Cardiac septum (tissue), 1 donor: ENCODE measurements around the gene HDAC7. TPM values are rescaled to one million over a fixed set of nuclear protein-coding genes. Genes with fewer than 3 reads are reported as not detected.

Experiments
- DNase-seq: peaks from one replicate; pipeline ENCODE4 v3.0.0-alpha.2; 2020; ENCODE audit warnings: low spot score
- intact Hi-C: fragments of 100-400 bp; cut with DNase I; formaldehyde crosslinking; loops from one replicate; pipeline ENCODE4 v1.14.0; 2022
- total RNA-seq: library from RNA; stranded (reverse); fragmentation: NEBNext Ultra II Directional; extraction: Animal tissue kit (Norgen Biotek cat#: 25700); gene quantifications from one replicate; pipeline ENCODE4 v1.2.1, GENCODE V29; 2021
- donor health status: DM: no; HTN: no; CAD: no.

HDAC7 gene
- total RNA-seq, 1 donor from 2014 or later, result 62.7 TPM

DNA sequence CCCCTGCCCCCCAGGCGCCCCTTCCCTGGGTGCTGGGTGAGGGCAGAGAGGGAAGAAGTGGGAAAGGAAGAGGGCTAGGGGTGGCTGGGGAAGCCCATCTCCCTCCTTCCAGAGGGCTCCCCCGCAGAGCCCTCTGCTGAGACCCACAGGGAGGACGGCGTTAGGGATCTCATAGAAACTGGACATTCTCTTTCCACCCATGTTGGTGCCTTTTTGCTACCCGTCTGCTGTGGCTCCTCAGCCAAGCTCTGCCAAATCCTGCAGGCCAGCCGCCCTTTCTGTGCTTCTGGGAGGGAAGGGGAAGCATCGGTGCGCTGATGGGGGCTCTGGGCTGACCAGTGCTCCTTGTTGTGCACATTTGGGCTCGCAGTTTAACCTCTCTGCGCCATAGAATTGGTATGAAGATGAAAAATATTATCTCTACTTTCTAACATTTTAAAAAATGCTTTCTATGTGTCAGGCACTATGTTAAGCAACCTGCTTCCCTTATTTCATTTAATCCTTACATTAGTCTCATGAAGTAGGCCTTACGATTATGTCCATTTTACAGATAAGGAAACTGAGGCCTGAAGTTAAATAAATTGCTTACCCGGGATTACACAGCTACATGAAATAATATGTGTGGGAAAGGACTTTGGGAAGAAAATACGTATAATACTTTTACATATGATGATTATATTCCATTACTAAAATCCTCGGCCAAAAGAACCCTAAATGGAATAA is 45.7 kb downstream of the HDAC7 start:
- no peak for DNase-seq
- intact Hi-C loops, result loop anchor here (5.0 kb wide), 1 partner anchor 122 kb away; no protein-coding TSS in a partner anchor

DNA sequence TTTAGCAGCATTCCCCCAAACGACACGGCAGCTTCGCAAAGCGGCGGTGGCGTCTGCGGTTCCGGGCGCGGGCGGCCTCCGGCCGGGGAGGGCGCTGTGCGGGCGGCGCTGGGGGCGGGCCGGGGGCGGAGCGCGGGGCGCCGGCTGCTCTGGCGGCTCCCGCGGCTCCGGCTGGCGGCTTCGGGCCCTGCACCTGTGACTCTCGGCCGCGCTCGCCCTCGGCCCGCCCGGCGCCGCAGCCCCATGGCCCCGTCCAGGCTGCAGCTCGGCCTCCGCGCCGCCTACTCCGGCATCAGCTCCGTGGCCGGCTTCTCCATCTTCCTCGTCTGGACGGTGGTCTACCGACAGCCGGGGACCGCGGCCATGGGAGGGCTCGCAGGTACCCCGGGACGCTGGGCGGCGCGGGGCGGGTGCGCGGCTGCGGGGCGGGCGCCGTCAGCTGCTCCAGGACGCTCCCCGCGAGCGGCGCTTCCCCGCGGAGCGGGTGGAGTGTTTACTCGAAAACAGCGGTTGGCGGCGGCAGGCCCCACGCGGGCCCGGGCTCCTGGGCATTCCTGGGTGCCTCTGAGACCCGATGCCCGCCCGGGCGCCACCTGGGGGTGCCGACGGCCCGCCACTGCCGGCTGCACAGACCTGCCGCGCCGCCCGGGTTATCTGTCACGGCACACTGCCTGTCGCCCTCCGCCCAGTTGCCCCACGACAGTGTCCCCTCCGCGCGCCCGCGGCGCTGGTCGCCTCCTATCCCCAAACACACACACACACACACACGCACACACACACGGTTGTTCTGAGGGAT is 46.4 kb downstream of the HDAC7 start, which contains the start of gene SLC48A1:
Gene SLC48A1 (plus strand): TSS at position 177 of the 796 bp plus-strand sequence. CDS start 67 bp downstream, at position 244.
- peak; percentile 90 for DNase-seq
- intact Hi-C loops, result loop anchor here (5.0 kb wide), 1 partner anchor 121 kb away; no protein-coding TSS in a partner anchor

DNA sequence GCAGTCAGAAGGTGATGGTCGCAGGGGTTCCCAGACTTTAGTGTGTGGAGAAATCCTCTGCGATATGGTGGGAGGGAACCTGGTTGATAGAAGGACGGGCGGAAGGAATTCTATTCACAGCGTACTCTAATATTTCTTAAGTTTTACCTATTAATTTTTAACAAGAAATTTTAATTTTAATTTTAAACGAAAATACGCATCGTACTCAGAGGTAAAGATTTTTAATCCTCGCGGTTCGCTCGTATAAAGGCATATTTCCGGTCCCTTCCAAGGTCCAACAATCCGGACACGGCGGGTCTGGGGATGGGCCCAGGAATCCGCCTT is 47.0 kb downstream of the HDAC7 start:
- intact Hi-C loops, result loop anchor here (5.0 kb wide), 1 partner anchor 120 kb away; no protein-coding TSS in a partner anchor
- no peak for DNase-seq

DNA sequence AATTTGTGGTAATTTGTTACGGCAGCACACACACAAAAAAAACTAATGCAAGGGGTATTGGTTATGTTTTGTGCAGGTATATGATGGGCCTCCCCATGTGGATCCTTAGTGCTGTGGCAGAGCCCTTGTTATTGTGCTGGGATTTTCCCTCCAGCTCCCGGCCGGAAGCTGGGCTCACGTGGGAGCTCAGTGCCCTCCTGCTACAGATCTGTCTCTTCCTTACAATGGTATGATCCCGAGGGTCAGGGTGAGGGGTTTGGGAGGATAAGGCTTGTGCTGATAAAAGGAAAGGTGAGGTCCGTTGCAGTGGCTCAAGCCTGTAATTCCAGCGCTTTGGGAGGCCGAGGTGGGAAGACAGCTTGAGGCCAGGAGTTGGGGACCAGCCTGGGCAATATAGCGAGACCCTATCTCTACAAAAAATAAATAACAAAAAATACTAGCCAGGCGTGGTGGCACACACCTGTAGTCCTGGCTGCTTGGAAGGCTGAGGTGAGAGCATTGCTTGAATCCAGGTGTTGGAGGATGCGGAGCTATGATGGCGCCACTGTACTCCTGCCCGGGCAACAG is 47.5 kb downstream of the HDAC7 start:
- no peak for DNase-seq
- intact Hi-C loops, result loop anchor here (5.0 kb wide), 1 partner anchor 120 kb away; no protein-coding TSS in a partner anchor

DNA sequence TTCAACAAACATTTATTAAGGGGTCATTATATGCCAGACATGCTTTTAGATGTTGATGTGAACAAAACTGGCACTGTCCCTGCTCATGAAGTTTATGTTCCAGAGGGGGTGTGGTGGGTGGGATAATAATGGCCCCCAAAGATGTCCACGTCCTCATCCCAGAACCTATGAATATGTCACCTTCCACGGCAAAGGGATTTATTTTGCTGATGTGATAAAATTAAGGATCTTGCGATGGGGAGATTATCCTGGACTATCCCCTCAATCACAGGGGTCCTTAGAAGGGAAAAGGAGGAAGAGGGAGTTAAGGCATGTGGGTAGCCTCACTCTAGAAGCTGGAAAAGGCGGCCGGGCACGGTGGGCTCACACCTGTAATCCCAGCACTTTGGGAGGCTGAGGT is 48.4 kb downstream of the HDAC7 start:
- intact Hi-C loops, result loop anchor here (5.0 kb wide), 1 partner anchor 119 kb away; no protein-coding TSS in a partner anchor
- DNase-seq, result no peak

DNA sequence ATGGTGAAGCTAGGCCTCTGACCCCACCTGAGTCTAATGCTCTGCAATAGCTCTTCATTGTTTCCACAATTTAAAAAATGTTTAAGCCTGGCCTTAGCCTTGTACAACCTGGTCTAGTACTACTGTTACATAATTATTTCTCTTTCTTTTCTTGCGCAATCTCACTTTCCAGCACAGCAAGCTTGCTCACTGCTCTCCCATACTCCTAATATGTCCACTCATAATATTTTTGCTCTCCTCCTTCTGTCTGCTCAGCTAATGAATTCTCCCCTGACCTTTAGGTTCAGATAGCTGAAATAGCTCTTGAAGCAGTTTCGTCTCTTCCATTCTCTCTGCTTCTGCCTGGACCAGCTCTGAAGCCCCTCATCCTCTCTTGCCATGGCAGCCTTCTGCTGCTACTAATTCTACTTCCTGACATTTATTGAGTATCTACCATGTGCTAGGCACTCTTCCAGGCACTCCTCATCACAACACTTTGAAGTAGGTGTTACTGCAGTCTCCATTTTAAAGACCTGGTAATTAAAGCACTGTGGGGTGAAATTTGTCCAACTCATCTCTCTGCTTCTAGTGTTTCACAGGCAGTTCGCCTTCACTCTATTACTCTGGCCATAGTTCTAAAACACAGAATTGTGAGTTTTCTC is 49.5 kb downstream of the HDAC7 start:
- intact Hi-C loops, result loop anchor here (5.0 kb wide), 1 partner anchor 118 kb away; no protein-coding TSS in a partner anchor
- no peak for DNase-seq

DNA sequence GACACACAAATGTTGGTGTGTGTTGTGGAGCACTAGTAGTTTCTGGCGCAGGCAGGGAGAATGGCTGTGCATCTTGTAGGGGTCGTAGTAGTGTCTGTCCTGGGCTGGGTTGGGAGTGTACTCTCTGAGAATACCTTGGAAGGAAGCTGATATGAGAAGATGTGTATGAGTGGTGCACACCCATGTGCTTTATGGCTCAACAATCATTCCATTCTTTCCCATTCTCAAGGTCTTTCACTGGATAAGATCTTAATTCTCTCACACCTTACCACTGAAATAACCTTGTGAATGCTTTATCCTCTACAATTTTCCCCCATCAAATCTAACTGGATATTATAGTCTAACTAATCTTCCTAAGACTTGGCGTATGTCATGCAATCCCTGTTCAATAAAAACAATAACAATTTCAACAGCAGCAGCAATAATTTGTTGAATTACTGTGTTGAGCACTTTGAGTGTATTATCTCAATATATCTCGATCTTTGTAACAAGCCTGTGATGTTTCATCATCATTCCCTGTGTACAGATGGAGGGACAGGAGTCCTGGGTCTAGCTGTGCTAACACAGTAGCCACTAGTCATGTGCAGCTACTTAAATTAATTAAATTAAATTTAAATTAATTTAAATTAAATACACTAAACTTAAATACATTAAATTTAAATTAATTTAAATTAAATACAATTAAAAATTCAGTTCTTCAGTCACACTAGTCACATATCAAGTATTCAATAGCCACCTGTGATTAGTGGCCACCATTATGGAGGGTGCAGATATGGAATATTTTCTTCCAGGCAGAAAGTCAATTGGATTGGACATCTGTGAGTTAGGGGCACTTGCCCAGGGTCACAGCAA is 50.2 kb downstream of the HDAC7 start:
- intact Hi-C loops, result loop anchor here (5.0 kb wide), 1 partner anchor 117 kb away; no protein-coding TSS in a partner anchor
- DNase-seq, result no peak

DNA sequence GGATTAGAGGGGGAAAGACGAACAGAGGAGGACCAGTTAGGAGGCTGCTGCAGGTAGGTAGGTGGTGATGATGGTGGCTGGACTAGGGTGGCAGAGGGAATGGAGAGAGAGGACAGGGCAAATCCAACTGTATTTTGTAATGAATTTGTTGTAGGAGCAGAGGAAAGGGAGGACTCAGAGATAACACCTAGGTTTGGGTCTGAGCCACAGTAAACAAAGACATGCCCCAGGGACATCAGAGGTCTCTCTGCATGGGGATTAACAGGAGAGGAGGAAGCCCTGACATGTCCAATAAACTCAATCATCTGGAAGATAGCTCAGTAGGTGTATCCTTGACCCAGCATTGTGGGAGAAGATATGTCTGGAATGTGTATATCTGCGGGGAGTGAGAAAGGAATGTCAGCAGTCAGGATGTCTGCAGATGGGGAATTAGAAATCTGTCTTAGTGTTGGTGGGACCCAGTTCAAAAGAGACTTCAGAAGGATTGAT is 51.3 kb downstream of the HDAC7 start:
- DNase-seq, result no peak
- intact Hi-C loops, result no loop called here

DNA sequence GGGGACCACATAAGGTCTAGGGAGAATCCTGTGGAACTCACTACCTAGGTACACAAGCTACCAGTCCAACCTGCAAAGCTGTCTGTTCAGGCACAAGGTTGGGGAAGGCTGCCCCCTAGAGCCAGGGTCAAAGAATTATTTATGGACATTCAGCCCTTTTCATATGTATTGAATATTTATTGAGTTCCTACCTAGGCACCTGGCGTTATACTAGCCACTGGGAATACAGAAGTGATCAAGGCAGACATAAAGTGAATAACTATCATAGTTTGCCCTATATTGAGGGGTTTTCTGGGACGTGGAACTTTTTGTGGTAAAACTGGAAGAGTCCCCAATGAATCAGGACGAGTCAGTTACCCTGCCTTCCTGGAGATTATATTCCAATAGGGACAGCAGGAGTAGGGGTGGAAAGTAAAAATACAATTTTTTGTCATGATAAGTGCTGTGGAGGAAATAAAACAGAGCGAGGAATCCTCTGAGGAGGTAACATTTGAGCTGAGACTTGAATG is 52.4 kb downstream of the HDAC7 start:
- DNase-seq, result no peak

DNA sequence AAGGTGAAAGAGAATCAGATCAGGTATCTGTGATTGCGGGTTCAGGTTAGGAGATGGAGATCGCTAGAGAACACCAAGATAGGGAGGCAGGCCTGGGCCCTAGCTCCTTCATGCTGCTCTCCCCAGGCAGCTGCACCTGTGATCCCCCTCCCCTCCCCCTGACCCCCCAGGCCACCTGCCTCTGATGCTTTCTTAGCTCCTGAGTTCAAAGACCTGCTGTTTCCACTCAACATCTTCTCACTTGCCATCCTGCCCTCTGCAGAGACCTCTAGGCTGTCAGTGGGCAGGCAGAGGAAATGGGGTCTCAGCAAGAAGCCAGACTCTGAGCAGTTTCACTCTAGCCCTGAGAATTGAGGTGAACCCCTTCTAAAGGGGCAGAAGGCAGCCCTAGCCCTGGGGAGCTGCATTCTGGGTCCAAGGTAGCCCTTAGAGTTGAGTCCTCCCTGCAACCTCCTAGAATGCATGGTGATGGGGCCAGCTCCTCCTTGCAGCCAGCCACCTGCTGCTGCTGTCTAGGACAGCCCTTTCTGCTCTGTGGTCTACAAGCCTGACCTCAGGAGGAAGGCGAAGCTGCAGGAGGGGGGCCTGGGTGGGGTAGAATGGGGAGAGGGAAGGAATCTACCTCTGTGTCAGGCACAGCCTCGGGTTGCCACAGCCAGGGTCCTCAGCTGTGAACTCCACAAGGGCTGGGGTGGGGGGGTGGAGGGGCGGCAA is 53.0 kb downstream of the HDAC7 start:
- no peak for DNase-seq
- intact Hi-C loops, result no loop called here

More for the DNA sequence above, 52.4 kb downstream of the HDAC7 start:
- intact Hi-C loops, result no loop called here

DNA sequence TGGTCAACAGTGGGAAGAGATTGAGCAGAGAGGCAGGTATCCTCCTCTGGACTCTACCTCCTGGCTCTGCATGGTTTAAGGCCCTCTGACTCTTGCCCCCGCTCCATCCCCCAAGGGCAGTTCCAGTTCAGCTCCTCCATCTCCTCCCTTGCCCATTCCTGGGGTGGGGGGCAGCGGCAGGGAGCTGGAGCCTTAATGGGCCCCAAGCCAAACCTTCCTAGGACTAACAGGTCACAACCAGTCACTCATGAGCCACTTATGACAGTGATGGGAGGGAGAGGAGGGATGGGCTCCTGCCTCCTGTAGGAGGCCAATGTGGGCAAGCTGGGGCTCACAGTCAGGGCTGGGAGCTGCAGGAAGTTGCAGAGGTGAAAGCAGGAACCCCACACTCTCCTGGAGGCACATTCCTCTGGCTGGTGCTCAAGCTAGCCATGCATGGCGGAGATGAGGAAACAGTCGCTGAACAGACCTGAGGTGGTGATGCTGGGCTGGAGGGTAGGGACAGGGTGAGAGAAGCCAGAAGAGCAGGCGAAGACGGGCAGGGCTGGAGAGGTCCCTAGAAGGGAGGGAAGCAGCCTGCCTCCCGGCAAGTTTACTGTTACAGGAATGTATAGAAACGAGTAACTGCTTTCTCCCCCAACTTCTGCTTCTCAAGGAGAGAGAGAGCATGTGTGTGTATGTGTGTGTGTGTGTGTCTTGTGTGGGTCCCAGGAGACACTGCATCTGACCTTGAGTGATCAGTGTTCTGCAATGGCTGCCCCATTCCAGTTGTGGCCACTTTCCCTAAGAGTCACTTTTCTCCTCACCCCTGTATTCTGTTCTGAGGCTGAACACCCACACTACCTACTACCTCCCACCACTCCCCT is 56.0 kb downstream of the HDAC7 start:
- intact Hi-C loops, result loop anchor here (2.0 kb wide), 1 partner anchor 19 kb away; no protein-coding TSS in a partner anchor
- DNase-seq, result no peak

DNA sequence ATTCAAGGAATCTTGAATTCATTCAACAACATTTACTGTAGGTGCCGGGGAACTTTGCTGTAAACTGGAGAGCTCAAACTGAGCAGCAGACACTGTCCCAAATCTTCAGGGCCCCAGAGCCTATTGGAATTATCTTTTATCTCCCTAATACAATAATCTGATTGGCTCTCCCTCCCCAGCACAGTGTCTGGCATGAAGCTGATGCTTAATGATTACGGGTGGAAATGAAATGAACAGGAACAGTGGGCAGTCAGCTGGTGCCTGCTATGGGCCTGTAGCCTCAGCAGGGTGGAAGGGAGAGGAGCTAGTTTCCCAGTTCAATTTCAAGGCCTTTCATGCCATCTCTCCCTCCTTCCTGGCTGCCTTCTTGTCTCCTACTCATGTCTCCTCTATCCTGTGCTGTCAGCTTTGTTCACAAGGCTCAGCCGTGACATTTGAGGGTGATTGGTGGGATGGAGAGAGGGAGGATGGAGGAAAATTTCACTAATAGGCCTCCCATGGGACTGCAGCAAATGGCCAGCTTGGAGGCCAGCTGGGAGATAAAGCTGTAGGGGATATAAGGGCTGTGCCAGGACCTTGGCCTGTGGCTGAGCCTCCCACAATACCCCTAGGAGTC is 56.7 kb downstream of the HDAC7 start:
- intact Hi-C loops, result no loop called here
- no peak for DNase-seq

DNA sequence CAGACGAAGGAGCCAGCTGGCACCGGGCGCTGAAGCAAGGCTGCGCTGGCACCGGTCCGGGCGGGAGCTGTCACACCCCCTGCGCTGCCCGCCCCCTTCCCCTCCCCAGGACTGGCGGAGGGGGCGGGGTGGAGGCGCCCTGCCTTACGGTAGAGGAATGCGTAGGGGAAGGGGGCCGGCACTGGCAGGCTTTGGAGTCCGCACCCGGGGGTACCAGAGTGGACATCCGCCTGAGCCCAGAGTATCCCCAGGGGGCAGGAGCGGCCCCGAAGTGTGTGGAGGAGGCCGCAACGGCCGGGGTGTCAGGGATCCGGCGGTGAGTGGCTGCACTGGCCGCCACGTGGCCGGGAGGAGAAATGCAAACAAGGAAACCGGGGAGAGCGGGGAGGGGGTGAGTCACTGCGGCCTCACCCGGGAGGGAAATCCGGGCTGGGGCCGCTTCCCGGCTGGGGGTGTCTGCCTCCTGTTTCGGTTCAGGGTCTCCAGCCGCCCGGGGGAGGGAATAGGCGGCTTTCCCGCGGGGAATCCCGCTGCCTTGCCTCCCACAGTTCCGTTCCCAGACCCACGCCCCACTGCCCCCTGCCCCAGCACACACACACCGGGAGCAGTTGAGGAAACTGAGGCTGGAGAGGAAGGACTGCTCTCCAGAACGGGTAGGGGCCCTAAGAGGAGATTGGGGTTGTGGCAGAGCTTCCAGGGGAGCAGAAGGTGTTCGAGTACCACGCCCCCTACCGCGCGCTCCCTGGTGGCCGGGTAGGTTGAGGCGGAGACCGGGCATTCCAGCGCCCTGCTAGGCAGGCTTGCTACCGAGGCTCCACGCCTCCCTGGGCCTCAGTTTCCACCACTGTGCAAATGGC is 60.6 kb downstream of the HDAC7 start, which contains the start of gene RAPGEF3:
Gene RAPGEF3 (minus strand): TSS at position 47 of the 857 bp plus-strand sequence. CDS start 324 bp downstream, outside the sequence.
- intact Hi-C loops, result no loop called here

DNA sequence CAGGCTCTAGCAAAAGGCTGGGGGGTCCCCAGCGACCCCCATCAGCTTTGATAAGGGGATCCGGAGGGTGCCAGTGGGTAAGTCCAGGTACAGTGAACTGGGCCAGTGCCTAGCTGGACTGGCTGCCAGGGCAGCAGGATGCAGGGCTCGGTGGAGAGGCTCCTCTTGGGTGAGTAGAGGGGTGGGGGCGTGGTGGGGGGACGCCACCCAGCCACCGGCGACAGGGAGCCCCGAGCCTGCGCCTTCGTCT is 61.2 kb downstream of the HDAC7 start:
- intact Hi-C loops, result no loop called here
- no peak for DNase-seq

More for the DNA sequence above, 60.6 kb downstream of the HDAC7 start, which contains the start of gene RAPGEF3:
- DNase-seq, result peak; percentile 95

DNA sequence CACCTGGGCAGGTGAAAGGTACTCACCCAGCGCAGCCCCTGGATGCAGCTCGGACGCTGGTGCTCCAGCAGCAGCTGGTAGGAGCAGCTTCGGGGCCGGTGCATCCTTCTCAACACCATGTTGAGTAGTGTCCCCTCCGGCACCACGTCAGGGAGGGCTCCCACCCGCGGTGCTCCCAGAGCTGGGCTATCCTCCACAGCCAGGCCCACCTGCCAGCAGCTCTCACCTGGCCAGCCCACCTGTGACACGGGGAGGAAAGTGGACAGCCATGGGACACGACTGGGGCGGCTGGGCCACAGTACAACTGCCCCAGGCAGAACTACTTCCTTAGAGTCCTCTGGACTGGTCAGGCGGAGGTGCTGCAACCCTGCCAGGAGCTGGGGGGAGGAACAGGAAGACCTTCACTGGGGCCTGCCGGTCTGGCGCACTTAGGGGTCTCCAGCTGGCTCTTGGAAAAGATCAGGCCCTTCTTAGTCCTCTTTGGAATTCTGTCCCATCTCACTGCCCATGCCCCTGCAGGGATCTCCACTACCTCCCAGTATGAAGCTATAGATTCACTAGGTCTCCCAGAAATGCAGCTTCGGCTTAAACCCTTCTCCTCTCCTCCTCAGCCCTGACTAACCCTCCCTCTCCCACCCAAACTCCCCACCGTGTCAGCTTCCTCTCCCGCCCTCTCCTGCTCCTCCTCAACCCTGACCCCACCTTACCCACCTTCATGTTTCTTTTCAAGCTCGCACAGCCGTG is 61.7 kb downstream of the HDAC7 start:
- peak; percentile 78 for DNase-seq
- intact Hi-C loops, result no loop called here
